ENCODE data around the gene CENPB.

The CENPB gene

DNA sequence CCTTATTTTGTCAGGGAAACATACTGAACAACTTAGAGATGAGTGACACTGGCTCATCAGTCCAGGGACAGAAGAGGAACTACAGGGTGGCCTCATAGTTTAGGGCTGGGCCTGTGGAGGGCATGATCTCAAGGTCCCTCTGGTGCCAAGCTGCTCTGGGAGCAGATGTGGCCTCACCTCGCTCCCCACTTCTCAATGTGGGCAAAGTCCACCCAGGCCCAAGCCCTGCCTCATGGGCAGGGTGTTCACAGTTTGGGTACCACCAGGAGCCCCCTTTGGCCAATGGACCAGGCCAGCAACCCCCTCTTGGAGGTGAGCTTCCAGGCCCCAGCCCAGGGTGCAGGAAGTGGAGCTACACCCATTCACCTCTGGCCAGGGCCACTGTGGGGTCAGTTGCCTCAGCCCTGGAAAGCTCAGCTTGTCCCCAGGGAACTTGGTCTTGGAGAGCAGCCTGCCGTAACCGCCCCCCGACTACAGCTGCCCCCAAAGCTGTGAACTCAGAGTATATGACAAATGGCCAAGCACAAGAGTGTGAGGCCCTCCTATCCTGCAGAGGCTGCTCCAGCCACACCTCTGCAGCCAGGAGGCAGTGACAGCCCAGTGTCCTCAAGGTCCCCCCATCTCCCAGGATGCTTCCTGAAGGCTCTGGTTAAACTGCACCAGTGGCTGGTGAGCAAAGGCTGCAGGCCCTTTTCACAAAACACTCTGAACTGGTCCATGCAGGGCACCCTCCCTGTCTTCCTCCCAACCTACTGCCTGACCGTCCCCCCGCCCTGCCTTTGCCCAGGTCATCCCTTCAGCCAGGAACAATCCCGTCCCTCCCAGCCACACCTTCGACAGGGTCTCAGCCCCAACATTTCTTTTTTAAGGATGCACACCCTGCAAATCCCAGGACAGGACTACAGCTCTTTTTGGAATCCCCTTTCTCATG, 22.6 kb downstream of the CENPB start:
- no peak for TF ChIP-seq ZFX (IDR thresholded peaks at IDR 0.05; ENCODE audit: borderline replicate concordance)
- TF ChIP-seq, protein P1, sequence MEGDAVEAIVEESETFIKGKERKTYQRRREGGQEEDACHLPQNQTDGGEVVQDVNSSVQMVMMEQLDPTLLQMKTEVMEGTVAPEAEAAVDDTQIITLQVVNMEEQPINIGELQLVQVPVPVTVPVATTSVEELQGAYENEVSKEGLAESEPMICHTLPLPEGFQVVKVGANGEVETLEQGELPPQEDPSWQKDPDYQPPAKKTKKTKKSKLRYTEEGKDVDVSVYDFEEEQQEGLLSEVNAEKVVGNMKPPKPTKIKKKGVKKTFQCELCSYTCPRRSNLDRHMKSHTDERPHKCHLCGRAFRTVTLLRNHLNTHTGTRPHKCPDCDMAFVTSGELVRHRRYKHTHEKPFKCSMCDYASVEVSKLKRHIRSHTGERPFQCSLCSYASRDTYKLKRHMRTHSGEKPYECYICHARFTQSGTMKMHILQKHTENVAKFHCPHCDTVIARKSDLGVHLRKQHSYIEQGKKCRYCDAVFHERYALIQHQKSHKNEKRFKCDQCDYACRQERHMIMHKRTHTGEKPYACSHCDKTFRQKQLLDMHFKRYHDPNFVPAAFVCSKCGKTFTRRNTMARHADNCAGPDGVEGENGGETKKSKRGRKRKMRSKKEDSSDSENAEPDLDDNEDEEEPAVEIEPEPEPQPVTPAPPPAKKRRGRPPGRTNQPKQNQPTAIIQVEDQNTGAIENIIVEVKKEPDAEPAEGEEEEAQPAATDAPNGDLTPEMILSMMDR (IDR thresholded peaks at IDR 0.05) = no peak
- H3K27ac ChIP-seq = no peak overlapping the region

DNA sequence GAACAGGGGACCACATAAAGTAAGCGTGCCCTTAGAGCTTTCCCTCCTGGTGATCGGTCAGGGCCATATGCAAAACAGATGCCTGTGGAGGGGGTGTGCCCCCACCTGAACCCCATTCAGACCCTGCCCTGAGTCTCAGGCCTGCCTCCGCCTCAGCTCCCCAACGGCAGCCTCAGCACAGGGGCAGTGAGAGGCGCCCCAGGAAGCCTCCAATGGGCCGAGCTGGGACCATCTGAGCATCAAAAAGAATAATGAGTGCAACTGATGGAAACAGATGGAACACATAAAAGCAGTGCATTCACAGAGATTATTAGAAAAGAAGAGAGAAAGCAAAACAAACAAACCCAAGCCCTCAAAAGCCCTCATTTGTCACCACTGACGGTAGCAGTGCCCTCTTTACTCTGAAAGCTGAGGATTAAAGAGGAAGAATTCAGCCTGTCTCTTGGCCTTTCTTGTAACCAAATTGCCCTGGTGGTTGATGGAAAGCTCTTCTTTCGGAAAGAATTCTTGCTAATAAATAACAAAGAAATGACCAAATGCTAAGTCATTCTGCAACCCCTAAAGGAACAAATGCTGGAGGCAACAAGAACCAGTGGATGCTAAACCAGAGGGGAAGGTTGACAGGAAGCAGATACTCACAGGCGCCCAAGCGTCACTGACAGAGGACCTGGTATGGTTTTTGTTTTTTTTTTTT, 25.7 kb downstream of the CENPB start:
- no peak for TF ChIP-seq ZFX (IDR thresholded peaks at IDR 0.05; ENCODE audit: borderline replicate concordance)
- TF ChIP-seq, protein P1 (IDR thresholded peaks at IDR 0.05) = no peak
- H3K27ac ChIP-seq = no peak overlapping the region

DNA sequence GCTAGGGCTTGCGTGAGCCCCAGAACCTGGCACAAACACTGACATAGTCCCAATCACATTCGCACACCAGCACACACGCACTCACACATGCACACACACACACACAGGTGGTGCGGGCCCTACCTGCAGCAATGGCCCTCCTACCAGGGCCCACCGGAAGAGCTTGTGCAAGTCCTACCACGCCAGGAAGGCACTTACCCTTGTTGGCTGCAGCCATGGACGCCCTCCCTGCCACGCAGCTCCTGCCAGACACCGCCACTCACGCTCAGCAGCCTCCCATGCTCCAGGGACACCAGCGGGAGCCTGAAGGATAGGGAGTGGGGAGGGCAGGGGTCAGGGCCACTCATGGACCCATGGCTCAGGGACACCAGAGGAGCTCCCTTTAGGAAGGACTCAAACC, 26.7 kb downstream of the CENPB start:
- no peak overlapping the region for H3K27ac ChIP-seq
- no peak for TF ChIP-seq ZFX (IDR thresholded peaks at IDR 0.05; ENCODE audit: borderline replicate concordance)

DNA sequence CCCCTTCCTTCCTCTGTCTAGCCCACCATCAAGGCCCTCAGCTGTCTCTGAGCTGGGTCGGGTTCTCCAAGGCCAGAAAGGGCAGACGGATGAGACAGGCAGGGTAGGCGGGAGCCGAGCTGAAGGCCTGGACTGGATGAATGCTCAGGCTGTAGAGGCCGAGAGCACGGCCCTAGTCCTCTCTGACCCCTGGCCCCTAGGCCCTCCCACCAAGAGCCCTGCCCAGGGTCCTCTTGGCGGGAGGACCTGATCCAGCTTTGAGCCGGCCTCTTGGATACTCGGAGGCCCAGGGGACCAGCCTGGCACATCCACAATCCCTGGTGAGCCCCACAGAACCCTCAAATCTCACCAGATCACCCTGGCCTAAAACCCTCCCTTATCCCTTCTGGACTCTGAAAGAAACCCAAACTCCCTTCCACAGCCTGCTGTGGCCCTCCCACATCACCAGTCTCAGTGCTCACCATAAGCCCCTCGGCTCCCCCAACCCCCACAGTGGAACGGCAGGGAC, 27.2 kb downstream of the CENPB start:
- TF ChIP-seq, protein P1 (IDR thresholded peaks at IDR 0.05) = no peak
- TF ChIP-seq ZFX (IDR thresholded peaks at IDR 0.05; ENCODE audit: borderline replicate concordance) = no peak
- no peak overlapping the region for H3K27ac ChIP-seq

DNA sequence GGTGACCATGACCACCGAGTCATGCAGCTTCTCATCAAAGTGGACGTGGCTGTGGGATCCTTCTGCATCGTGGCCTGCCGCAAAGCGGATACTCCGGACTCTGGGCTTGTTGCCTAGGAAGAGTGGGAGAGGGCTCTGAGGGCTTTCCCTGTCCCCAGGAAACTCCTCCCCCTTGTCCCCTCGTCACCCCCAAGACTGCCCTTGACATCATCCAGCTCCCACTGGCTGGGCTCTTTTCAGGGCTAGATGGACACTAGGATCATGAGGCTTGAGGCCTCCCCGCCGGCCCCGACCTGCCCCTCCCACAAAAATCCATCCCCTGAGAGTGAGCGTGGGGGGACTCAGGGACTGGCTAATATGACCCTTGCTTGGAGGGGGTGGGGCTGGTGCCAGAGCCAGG, 28.0 kb downstream of the CENPB start:
- H3K27ac ChIP-seq = no peak overlapping the region
- TF ChIP-seq ZFX (IDR thresholded peaks at IDR 0.05; ENCODE audit: borderline replicate concordance) = no peak
- TF ChIP-seq, protein P1 (IDR thresholded peaks at IDR 0.05) = no peak

DNA sequence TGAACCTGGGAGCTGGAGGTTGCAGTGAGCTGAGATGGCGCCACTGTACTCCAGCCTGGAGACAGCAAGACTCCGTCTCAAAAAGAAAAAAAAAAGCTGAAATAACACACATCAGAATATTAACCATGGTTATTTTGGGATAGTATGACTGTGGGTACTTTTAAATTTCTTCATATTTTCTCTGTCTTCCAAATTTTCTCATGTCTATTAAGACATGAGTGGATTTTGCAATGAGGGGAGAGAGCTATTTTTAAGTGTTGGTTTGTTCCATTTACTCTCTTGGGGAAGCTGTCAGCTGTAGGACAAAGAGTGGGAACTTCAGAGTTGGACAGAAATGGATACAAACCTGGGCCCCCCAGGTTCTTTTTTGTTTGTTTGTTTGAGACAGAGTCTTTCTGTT, 29.3 kb downstream of the CENPB start:
- TF ChIP-seq, protein P1 (IDR thresholded peaks at IDR 0.05) = no peak
- TF ChIP-seq ZFX (IDR thresholded peaks at IDR 0.05; ENCODE audit: borderline replicate concordance) = no peak
- no peak overlapping the region for H3K27ac ChIP-seq

DNA sequence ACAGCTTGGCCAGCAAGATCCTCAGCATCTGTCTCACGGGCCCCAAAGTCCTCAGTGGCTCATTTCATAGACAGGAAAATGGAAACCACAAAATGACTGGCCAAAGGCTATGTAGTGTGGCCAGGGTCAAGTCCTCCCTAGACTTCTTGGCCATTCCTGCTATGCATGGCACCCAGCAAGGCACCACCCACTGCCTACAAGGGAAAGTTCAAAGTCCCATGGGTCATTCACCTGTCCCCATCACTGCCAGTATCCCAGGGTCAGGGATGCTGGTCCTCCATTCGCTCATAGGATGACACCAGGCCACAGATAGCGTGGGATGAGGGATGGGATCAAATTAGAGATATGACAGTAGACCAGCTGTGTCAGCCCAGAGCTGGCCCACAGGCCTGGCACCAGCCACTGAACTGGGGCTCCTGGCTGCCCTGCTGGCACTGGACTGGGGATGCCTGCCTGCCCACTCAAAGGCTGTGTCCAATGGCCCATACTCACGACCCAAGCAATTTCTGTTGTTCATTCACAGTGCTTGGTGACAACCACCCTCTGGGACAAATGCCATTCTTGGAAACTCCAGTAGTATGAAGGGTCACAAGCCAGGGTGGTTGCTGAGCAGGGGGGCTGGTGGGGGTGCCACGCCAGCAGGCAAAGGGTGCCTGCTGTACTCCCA, 30.6 kb downstream of the CENPB start:
- no peak overlapping the region for H3K27ac ChIP-seq
- TF ChIP-seq, protein P1 (IDR thresholded peaks at IDR 0.05) = no peak
- no peak for TF ChIP-seq ZFX (IDR thresholded peaks at IDR 0.05; ENCODE audit: borderline replicate concordance)
